ENCODE results near the gene ADGRD1.
"Not testable (repeated sequence)": the region's sequence is repeated elsewhere in the genome, so short reads cannot be mapped to it uniquely, and the experiment has no call there.

ADGRD1 gene

DNA sequence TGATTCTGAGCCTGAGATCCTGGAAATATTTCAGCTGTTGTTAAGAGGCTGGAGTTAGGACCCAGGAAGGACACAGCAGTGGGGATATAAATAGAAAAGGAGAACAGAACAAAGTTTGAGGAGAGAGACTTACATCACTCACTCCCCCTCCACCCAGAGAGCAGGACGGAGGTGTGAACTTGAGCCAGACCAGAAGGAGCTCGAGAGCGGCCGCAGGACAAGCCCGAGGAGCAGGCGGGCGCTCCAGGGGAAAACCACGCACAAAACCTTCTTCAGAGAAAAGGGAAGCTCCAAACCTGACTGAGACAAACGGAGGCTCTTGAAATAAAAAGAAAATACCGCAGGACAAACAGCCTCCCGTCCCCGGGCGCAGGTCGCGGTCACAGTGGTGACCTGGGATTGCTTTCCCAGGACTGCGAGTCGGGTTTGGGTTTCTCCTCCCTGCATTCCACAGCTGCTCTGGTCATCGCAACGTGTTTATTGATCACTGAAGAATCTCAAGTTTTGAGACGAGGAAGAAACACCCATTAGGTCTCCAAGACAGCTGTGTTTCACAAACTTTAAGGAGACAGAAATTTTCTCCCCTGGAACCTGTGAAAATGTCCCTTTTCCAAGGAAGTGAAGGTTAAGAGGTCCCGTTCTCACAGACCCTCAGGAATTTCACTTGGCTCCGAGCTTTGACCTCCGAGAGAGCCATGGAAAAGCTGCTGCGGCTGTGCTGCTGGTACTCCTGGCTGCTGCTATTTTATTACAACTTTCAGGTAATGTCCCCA, at the start of gene ADGRD1:
ADGRD1 (plus strand) TSS at position 137 of the 773 bp plus-strand sequence; CDS start at position 696, 559 bp downstream.
- Mint-ChIP-seq H3K27me3 (ENCODE audit: low read depth) (peaks cover 31% of the 10 kb centered on the region), H3K4me3 (no peak within 1 kb of the TSS), H3K4me1 (ENCODE audit: low read depth) (no peaks in the 10 kb centered on the region), H3K9me3 (no peaks in the 10 kb centered on the region), H3K27ac (no peak within 1 kb of the TSS), H3K36me3 (ENCODE audit: low read depth) (no peaks in the 10 kb centered on the region)

DNA sequence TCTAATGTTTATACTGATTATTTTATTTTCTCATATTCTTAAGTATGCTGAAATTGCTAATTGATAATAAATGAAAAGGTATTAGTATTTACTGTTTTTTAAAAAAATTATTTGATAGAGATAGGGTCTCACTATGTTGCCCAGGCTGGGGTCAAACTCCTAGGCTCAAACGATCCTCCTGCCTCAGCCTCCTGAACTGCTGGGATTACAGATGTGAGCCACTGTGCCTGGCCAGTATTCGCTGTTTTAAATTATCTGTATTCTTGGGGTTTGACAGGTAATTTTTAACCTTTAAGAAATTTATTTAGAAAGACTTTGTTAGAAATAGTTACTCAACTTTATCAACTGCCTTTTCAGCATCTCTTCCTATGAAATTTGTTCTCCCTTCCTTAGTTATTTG, 49.6 kb upstream of the ADGRD1 start:
- Mint-ChIP-seq H3K27me3 (ENCODE audit: low read depth) (peaks cover 8% of the 10 kb centered on the region), H3K4me3 (no peak overlapping the region), H3K9me3 (no peaks in the 10 kb centered on the region), H3K4me1 (ENCODE audit: low read depth) (no peaks in the 10 kb centered on the region), H3K27ac (no peak overlapping the region), H3K36me3 (ENCODE audit: low read depth) (no peaks in the 10 kb centered on the region)

DNA sequence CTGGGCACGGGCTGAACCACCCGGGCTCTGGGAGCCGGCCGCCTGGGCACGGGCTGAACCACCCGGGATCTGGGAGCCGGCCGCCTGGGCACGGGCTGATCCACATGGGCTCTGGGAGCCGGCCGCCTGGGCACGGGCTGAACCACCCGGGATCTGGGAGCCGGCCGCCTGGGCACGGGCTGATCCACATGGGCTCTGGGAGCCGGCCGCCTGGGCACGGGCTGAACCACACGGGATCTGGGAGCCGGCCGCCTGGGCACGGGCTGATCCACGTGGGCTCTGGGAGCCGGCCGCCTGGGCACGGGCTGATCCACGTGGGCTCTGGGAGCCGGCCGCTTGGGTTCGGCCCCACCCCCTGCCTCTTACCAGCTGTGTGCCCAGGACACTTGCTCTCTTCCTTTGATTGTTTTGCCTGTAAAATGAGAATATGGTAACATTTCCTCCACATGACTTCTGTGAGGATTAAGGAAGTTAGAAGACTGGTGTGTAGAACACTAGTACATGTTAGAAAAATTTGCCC, 48.7 kb upstream of the ADGRD1 start:
- H3K36me3 Mint-ChIP-seq (ENCODE audit: low read depth); H3K27me3 Mint-ChIP-seq (ENCODE audit: low read depth); H3K27ac Mint-ChIP-seq: not testable (repeated sequence)

DNA sequence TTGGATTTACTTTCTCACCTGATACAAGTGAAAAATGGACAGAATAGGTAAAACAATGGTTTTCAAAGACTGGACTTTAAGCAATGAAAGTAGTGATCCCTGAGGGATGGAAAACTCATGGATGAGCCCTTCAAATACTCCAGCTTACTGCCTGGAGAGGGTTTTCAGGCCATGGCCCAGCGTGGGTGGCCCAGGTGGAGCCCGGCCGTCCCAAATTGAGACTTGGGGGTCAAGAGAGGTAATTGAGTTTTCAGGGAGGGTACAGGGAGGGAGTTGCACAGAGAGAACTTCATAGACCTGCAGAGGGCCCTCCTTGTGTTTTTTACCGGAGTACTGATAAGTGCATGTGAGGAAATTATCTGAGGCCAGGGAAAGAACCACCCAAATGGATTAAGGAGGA, 44.6 kb upstream of the ADGRD1 start:
- H3K27me3 Mint-ChIP-seq (ENCODE audit: low read depth), result peaks cover 12% of the 10 kb centered on the region
- H3K4me3 Mint-ChIP-seq, result no peak overlapping the region
- no peak overlapping the region for H3K27ac Mint-ChIP-seq
- H3K9me3 Mint-ChIP-seq, result peaks cover 11% of the 10 kb centered on the region
- no peaks in the 10 kb centered on the region for H3K36me3 Mint-ChIP-seq (ENCODE audit: low read depth)
- no peaks in the 10 kb centered on the region for H3K4me1 Mint-ChIP-seq (ENCODE audit: low read depth)

More for the DNA sequence above, 48.7 kb upstream of the ADGRD1 start:
- not testable (repeated sequence) for H3K9me3 Mint-ChIP-seq; H3K4me3 Mint-ChIP-seq; H3K4me1 Mint-ChIP-seq (ENCODE audit: low read depth)

DNA sequence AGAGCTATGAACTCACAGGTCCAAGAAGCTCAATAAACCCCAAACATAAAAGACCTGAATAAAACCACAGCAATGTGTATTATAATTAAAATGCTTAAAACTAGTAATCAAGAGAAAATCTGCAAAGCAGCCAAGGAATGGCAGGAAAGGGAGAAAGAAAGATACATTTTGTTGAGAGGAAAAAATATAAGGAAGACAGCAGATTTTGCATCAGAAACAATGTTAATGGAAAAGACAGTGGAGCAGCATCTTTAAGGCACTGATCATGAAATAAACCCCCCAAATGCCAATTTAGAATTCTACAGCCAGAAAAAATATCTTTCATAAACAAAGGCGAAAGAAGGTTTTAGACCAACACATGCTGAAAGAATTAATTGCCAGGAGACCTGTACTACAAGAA, 42.5 kb upstream of the ADGRD1 start:
- no peaks in the 10 kb centered on the region for H3K36me3 Mint-ChIP-seq (ENCODE audit: low read depth)
- H3K27me3 Mint-ChIP-seq (ENCODE audit: low read depth), result peaks cover 26% of the 10 kb centered on the region
- no peak overlapping the region for H3K27ac Mint-ChIP-seq
- H3K4me3 Mint-ChIP-seq, result no peak overlapping the region
- no peaks in the 10 kb centered on the region for H3K4me1 Mint-ChIP-seq (ENCODE audit: low read depth)
- H3K9me3 Mint-ChIP-seq, result peaks cover 11% of the 10 kb centered on the region

DNA sequence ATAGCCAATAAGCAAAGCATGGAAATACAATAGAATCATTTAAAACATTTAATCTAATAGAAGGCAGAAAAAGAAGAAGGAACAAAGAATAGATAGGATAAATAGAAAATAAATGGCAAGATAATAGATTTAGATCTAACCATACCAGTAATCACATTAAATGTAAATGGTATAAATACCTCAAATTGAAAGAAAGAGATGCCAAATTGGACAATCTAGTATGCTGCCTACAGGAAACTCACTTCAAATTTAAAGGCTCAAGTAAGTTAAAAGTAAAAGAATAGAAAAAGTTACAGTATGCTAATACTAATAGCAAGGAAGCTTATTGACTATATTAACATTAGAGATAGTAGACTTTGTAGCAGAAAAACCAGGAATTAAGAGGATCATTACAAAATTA, 41.8 kb upstream of the ADGRD1 start:
- Mint-ChIP-seq H3K27me3 (ENCODE audit: low read depth) (peaks cover 33% of the 10 kb centered on the region), H3K9me3 (peaks cover 11% of the 10 kb centered on the region), H3K27ac (no peak overlapping the region), H3K4me3 (no peak overlapping the region), H3K4me1 (ENCODE audit: low read depth) (no peaks in the 10 kb centered on the region), H3K36me3 (ENCODE audit: low read depth) (no peaks in the 10 kb centered on the region)

DNA sequence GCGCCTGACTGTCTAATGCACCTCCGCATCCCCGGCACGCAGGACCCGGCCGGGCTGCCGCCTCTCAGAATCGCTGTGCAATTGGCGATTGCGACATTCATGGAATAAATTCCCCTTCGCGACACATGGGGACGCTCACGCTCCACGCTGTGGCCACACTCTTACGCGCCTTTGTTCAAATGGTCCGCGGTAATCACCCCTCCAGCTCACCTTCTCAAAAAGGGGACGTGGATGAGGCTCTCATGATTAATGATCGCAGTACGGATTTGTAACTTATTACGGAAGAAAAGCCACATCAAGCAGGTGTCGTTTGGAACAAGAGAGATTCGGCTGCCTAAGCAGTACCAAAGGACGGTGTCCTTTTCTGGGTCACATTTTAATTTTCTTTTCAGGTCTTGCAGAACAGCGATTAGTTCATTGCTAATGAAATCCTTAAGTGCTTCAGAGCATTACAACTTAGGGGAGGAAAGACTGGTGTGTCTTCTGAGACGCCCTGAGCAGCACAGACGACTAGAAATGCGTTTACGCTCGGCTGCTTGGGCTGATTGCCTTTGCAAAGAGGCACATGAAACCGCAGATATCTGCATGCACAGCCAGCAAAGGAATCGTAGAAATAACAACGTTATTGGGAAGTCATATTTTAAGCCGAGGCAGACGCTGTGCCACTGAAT, 37.3 kb upstream of the ADGRD1 start:
- Mint-ChIP-seq H3K4me3 (no peak overlapping the region), H3K27ac (no peak overlapping the region), H3K36me3 (ENCODE audit: low read depth) (no peaks in the 10 kb centered on the region), H3K4me1 (ENCODE audit: low read depth) (no peaks in the 10 kb centered on the region), H3K27me3 (ENCODE audit: low read depth) (peaks cover 36% of the 10 kb centered on the region), H3K9me3 (peaks cover 4% of the 10 kb centered on the region)

DNA sequence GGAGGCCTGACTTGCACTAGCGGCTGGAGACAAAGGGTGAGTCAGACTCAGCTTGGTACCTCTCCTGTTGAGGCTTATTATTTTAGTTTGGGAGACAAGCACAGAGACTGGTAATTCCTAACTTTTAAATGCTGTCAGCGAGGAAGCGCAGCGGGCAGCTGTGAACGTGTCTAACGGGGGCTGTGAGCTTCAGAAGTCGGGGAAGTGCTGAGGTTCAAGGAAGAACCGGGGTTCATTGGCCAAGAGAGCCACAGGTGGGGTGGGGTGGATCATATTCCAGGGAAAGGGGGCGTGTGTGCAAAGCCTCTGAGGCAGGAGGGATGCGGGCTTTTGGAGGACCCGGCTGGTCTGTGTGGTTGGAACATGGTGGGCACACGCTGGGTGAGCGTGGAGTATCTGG, 36.1 kb upstream of the ADGRD1 start:
- Mint-ChIP-seq H3K36me3 (ENCODE audit: low read depth) (no peaks in the 10 kb centered on the region), H3K27ac (no peak overlapping the region), H3K4me1 (ENCODE audit: low read depth) (no peaks in the 10 kb centered on the region), H3K9me3 (no peaks in the 10 kb centered on the region), H3K4me3 (no peak overlapping the region), H3K27me3 (ENCODE audit: low read depth) (peaks cover 32% of the 10 kb centered on the region)

DNA sequence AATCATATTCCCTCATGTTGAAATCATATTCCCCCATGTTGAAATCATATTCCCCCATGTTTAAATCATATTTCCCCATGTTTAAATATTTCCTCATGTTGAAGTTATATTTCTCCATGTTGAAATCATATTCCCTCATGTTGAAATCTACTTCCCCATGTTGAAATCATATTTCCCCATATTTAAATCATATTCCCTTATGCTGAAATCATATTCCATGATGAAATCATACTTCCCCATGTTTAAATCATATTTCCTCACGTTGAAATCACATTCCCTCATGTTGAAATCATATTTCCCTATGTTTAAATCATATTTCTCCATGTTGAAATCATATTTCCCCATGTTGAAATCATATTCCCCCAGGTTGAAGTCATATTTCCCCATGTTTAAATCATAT, 34.6 kb upstream of the ADGRD1 start:
- H3K4me3 Mint-ChIP-seq, result no peak overlapping the region
- no peak overlapping the region for H3K27ac Mint-ChIP-seq
- no peaks in the 10 kb centered on the region for H3K36me3 Mint-ChIP-seq (ENCODE audit: low read depth)
- no peaks in the 10 kb centered on the region for H3K4me1 Mint-ChIP-seq (ENCODE audit: low read depth)
- peaks cover 32% of the 10 kb centered on the region for H3K27me3 Mint-ChIP-seq (ENCODE audit: low read depth)
- H3K9me3 Mint-ChIP-seq, result no peaks in the 10 kb centered on the region

DNA sequence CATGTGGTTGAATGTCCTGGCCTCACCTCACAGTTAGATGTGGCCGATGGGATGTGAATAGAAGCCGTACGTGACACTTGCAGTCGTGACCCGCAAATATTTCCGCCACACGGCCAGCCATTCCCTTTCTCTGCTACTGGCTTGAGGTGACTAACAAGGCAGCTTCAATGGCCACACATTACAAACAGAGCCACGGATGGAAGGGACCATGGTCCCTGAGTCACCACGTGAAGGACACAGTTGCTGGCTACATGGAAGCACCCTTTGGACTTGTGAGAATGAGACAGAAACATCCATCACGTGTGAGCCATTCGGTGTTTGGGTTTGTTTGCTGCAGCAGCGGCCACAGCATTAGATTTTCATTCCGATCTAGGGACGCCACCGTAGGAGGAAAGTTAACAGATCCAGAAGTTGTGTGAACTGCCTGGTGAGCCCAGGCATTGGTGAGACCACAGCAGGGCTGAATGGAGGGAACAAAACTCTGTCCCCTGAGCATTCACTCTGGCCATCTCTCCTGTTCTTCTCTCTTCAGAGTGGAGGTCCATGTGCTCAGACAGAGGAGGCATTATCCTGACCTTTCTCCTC, 33.5 kb upstream of the ADGRD1 start:
- Mint-ChIP-seq H3K27me3 (ENCODE audit: low read depth) (peaks cover 25% of the 10 kb centered on the region), H3K36me3 (ENCODE audit: low read depth) (no peaks in the 10 kb centered on the region), H3K4me1 (ENCODE audit: low read depth) (no peaks in the 10 kb centered on the region), H3K4me3 (no peak overlapping the region), H3K9me3 (no peaks in the 10 kb centered on the region), H3K27ac (no peak overlapping the region)

DNA sequence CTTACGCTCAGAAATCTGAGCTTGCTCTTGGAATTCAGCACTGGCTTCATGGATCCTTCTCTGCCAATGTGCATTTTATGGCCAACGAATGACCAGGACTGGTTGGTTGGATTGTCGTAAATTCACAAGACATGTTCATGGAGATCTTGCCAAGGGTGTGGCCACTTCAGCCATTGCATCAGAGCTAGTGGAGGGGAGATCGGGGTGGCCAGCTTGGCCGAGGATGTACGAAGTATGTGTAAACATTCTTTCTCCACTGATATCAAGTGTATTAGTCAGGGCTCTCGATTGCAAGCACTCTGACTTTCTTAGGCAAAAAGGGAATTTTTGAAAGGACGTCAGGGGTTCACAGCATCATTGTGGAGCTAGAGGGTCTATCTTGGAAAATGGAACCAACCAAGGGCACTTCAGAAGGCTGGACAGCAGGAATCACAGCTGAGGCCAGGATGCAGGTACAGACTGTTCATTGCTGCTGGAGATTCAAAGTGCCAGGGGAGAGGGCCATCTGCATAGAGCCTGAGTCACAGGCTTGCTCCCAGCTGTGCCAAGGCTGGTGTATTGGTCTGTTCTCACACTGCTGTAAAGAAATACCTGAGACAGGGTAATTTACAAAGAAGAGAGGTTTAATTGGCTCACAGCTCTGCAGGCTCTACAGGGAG, 32.9 kb upstream of the ADGRD1 start:
- peaks cover 22% of the 10 kb centered on the region for H3K27me3 Mint-ChIP-seq (ENCODE audit: low read depth)
- H3K27ac Mint-ChIP-seq, result no peak overlapping the region
- H3K4me3 Mint-ChIP-seq, result no peak overlapping the region
- H3K9me3 Mint-ChIP-seq, result no peaks in the 10 kb centered on the region
- H3K4me1 Mint-ChIP-seq (ENCODE audit: low read depth), result no peaks in the 10 kb centered on the region
- H3K36me3 Mint-ChIP-seq (ENCODE audit: low read depth), result no peaks in the 10 kb centered on the region

DNA sequence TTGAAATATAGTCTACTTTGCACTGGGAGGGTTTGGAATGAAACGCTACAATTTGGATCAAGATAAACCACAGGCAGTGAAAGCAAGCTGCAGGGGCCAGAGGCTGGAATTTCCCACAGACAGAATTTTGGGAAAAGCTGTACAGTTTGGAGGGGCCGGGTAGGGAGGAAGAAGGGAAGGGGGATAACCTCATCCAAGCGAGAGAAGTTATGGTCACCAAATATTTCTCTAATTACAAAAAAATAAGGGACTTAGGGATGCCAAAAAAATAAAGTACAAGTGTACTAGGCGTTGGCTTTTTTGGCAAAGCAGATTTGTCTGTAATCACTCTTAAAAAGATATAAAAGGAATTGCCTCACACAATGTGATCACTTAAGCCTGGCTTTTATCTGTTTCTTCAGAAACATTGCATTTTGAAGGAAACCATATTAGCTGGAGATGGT, 31.2 kb upstream of the ADGRD1 start:
- H3K27ac Mint-ChIP-seq, result no peak overlapping the region
- no peak overlapping the region for H3K4me3 Mint-ChIP-seq
- H3K9me3 Mint-ChIP-seq, result no peaks in the 10 kb centered on the region
- H3K4me1 Mint-ChIP-seq (ENCODE audit: low read depth), result no peaks in the 10 kb centered on the region
- H3K36me3 Mint-ChIP-seq (ENCODE audit: low read depth), result no peaks in the 10 kb centered on the region
- peaks cover 7% of the 10 kb centered on the region for H3K27me3 Mint-ChIP-seq (ENCODE audit: low read depth)

DNA sequence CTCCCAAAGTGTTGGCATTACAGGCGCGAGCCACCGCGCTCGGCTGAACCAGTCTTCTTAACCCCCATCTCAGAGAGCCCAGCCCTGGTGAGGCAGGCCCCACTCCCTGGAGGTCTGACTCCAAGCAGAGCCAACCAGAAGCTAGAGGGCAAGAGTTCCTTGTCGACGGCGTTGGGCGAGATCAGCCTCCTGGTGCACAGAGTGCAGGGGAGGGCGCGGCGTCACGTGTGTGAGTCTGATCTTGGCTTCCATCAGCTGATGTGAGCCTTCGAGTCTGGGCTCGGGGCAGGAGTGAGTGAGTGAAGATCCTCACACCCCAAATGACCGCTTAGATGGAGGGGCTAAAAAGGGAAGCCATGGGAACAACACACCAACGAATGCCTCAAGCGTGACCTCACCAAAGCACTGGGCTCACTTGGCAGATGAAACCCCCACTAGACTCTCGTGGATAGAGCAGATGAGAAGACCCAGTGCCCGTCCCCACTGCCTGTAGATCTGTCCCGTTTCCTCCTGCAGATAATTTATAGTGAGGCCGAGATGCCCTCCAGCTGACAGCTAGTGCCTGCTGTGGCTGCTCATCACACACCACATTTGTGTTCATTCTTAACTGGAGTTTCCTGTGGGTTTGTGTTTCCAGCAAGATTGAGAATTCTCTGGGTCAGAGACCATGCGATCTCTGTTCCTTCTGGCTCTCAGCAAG, 28.6 kb upstream of the ADGRD1 start:
- peaks cover 13% of the 10 kb centered on the region for H3K27me3 Mint-ChIP-seq (ENCODE audit: low read depth)
- H3K27ac Mint-ChIP-seq, result no peak overlapping the region

DNA sequence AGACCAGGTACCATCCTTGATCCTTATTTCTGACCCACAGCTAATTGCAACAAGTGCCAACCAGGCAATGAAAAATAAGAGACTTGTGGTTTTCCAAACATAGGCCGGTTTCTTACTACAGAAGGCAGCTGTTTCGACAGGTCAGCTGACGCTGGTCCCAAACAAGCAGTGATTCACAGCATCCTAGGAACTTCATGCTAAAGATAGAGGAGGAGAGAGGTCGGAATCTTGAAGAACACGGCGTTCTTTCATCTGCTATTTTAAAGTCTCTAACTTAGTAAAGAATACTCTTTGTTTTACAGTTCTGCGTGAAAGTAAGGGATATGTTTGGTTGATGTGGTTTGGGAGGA, 28.1 kb upstream of the ADGRD1 start:
- H3K27me3 Mint-ChIP-seq (ENCODE audit: low read depth), result peaks cover 13% of the 10 kb centered on the region
- no peaks in the 10 kb centered on the region for H3K4me1 Mint-ChIP-seq (ENCODE audit: low read depth)
- H3K27ac Mint-ChIP-seq, result no peak overlapping the region
- no peaks in the 10 kb centered on the region for H3K9me3 Mint-ChIP-seq
- H3K36me3 Mint-ChIP-seq (ENCODE audit: low read depth), result no peaks in the 10 kb centered on the region
- H3K4me3 Mint-ChIP-seq, result no peak overlapping the region

More for the DNA sequence above, 28.6 kb upstream of the ADGRD1 start:
- Mint-ChIP-seq H3K36me3 (ENCODE audit: low read depth) (no peaks in the 10 kb centered on the region), H3K9me3 (no peaks in the 10 kb centered on the region), H3K4me1 (ENCODE audit: low read depth) (no peaks in the 10 kb centered on the region), H3K4me3 (no peak overlapping the region)
